Stimulated activated CD4-positive, alpha-beta T cell treated with anti-CD3 and anti-CD28 coated beads, Interleukin-2, amount 100 ng/mL, for 4 hours (primary cell): ENCODE measurements around the gene TNIK.
"Not testable (repeated sequence)": the region's sequence is repeated elsewhere in the genome, so short reads cannot be mapped to it uniquely, and the experiment has no call there.

Source experiments
- DNase-seq: peaks from one replicate; pipeline ENCODE4 v3.0.0-alpha.2; 2020; ENCODE audit warnings: low read depth

Gene TNIK

DNA sequence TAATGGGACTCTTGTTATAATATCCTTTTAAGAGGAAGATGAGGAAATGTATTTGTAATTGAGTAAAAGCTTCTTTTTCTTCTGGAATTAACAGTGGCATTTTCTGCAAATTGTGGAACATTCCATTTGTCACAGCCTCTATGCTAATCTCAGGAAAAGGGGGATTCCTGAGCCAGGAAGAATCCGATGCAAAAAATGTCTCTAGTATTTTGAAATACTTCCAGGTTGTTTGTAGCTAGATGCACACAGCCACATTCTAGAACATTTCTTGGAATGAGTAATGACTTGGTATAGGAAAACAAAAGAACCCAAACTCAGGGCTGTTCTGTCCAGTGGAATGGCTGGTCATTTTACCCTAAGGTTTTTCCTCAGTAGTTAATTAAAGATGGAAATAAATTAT is 335.2 kb downstream of the TNIK start:
- no peak for DNase-seq

DNA sequence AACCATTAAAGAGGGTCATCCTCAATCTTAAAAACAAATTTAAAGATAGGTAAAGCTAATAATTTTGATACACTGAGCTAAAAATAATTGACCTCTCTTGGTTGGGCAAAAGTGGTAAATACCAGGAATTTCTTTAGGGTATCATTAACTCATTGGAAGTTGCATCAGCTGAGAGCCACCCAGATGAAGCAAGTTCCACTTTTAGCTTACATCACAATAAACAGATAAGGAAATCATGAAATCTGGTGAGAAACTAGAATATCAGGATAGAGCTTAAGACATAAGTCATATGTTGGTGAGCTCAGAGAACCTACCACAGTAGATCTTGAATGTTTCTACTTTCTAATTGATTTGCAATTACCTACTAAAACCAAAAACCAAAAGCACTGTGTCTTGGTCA is 336.3 kb downstream of the TNIK start:
- no peak for DNase-seq

DNA sequence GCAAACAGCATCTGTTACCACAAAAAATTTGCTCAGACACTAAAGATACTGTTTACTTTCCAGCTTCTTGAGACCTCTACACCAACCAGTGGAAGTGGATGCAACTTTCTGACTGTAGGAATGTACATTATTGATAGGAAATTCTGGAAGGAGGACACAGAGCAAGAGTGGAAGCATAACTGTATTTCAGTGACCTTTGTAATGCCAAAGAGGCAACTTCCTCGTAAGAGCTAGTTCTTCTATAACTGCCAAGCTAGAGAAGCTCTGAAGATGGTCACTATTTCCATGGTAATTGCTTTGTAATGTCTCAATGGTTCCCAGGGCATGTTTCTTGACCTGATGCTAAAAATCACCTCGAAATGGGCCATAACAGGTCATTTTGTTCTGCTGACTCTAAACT is 337.3 kb downstream of the TNIK start:
- no peak for DNase-seq

DNA sequence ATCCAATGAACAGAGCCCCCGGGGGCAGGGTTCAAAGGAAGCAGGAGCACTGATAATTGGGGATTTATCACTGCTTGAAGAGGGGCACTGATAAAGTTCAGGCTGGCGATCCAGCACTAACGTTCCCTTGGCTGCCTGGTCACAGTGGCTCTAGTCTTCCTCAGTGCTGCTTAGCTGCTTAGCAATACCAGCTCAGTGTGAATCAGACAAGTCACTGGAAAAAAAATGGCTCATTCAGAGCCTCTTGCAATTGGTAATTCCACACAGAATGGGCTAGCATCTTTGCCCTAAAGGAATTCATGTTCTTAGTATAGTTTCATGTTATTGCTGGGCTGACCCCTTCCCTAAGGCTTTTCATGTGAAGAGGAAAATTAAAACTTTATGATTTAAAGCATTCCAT is 338.0 kb downstream of the TNIK start:
- DNase-seq = no peak

DNA sequence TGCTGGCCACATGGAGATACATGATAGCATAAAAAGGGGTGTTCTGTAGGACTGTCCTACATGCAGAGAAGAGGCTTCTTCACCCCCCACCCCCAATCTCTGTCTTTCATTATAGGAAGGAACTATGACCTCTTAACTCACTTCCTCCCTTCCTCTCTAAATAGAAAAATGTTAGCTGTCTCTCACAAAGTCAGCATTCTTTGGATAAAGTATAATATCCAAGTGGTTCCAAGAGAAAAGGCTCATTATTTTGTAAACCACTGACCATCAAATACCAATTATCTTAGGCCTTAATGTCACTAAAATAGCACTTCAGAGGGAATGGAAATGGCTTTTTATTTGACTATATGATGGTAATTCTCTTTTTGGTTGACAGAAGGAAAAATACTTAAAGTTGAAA is 338.4 kb downstream of the TNIK start:
- DNase-seq = no peak

DNA sequence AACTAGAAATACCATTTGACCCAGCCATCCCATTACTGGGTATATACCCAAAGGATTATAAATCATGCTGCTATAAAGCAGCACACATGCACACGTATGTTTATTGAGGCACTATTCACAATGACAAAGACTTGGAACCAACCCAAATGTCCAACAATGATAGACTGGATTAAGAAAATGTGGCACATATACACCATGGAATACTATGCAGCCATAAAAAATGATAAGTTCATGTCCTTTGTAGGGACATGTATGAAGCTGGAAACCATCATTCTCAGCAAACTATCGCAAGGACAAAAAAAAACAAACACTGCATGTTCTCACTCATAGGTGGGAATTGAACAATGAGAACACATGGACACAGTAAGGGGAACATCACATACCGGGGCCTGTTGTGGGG is 340.8 kb downstream of the TNIK start:
- DNase-seq = not testable (repeated sequence)

DNA sequence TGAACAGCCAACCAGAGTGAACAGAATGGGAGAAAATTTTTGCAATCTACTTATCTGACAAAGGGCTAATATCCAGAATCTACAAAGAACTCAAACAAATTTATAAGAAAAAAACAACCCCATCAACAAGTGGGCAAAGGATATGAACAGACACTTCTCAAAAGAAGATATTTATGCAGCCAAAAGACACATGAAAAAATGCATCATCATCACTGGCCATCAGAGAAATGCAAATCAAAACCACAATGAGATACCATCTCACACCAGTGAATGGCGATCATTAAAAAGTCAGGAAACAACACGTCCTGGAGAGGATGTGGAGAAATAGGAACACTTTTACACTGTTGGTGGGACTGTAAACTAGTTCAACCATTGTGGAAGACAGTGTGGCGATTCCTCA is 341.2 kb downstream of the TNIK start:
- DNase-seq = not testable (repeated sequence)

DNA sequence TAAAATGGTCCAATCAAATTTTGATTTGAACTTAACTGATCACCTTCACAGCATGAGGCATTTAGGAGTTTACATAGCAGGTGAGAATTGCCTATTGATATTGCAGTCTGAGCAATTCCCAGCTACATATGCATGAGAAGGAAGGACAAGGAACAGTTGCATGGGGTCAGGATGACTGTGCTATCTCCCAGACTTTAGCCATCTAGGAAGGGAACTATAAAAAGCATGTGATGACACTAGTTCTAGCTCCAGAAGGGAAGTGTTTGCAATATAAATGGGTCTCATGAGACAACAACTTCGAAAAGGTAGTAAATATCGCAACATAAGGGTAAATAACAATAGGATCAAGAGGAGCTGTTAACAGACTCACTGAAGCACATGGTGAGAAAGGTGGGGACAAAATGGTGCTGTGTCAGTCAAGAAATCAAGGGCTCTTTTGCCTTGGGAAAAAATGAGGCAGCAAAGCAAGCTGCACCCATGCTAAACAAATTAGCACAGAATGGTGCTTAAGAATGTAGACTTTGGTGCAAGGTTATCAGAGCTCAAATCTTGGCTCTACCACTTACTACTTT is 343.3 kb downstream of the TNIK start:
- DNase-seq = no peak

DNA sequence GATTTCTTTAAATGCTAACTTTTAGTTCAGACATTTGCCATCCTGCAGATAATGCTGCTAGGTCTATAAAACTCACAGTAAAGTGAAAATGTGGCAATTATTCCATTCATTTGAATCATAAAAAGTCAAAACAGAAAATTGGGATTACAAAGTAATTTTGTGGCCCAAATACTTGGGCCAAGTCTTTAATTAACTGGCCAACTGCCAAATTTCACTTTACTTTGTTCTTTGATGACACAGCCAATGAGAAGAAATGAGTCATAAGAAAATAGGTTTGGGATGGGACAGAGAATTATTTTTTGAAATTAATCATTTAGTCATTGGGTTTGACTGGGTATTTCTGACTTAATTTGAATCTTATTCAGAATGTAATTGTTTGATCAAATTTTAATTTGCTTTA is 343.8 kb downstream of the TNIK start:
- DNase-seq = no peak

DNA sequence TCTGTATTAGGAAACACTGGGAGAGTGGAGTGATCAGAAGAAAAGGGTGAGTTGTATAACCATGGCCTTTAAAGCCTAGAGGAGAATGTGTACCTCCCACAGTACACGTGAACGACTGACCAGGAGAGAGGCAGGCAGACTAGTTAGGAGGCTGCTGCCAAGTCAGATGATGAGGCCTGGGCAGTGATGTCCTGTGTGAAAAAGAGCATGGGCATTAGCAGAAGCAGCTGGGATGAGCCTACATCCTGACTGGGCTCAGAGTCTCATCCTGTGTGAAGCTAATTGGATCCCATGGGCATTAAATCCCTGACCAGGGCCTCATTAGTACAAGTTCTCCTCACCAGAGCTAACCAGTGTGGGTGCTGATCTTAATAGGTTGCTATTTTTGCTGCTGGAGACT is 344.5 kb downstream of the TNIK start:
- no peak for DNase-seq

DNA sequence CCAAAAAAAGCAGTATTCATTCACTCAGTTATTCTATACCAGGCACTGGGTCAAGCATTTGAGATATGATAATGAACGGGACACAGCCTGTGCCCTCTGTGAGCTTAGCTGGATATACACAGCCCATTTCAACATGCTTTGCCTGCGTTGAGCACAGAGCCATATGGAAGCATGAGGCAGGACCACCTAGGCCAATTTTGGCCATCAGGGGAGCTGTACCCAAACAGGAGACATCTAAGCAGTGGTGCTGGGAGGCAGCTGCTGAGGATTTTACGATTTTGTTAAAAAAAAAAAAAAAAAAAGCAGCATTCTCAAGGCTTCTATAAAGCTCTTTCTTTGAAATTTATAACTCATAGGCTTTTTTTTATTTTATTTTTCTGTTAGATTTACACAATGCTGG is 346.5 kb downstream of the TNIK start:
- no peak for DNase-seq

DNA sequence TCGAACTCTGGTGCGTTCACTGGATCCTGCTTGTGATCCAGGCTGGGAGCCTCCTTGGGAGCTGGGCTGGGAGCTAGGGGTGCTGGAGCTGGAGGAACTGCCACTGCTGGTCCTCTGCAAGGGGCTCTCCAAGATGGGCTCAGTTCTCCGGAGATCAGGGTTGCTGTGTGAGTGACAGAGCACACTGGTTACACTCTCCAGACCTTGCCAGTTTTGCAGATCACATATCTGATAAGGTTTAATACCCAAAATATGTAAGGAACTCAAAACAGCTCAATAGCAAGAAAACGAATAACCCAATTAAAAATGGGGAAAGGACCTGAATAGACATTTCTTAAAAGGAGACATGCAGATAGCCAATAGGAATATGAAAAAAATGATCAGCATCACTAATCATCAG is 349.5 kb downstream of the TNIK start:
- no peak for DNase-seq

DNA sequence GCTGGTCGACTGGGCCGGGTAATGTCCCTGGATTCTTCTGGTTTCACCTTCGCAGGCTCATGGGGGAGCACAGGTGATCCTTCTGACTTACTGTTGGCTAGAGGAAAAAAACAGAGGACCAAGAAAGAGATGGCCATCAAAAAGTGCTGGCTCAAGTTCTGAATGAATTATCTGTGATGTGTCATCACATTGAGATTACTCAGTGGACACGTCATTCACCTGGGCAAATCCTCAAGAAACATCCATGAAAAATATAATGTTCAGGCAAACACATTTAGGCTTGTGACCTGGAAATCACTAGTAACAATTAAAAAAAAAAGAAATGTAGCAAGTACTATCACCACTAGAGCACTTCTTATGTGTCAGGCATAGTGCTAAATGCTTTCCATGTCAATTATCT is 352.1 kb downstream of the TNIK start:
- no peak for DNase-seq

DNA sequence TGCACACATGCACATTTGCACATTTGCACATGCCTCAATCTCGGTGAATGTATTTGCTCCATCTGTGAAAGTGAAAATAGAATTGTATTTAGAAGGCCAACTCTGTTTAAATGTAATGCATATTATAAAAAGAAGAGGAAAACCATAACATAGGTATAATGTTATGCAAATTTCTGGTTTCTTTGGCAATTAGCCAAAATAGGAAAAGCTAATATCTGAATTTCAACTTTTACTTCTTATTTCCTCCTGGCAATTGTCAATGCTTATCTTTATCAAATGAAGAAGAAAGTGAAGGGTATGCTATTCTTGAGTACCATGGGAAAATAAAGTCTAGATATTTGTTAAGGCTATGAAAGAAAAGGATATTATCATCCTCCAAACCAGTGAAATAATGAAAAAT is 357.0 kb downstream of the TNIK start:
- no peak for DNase-seq

DNA sequence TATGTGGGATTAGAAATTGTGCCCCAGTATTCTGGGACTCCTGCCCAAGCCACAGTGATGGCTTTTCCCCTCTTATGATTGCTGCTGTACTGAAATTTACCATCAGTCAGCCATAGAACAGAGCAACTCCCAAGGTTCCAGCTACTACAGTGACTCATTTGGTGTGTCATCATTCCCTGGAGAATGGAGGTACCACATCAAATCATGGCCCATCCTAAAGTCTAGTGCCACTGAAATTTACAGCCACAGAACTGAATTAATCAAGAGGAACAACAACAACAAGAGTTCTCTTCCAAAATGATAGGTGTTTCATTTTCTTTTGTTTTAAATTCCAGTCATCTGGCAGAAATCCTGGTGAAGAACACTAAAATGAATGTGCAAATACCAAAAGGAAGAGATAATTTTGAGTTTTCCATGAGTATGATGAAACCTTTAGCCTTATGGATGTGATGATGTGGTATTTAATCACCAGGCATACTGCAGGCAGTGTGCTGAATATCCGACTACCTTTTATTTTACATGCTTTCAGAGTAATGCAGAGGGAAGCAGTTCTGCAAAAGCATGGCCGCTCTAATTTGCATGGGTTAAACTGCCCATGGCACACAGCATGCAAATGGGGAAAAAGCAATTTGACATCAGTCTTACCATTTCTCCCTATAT is 358.1 kb downstream of the TNIK start:
- no peak for DNase-seq

DNA sequence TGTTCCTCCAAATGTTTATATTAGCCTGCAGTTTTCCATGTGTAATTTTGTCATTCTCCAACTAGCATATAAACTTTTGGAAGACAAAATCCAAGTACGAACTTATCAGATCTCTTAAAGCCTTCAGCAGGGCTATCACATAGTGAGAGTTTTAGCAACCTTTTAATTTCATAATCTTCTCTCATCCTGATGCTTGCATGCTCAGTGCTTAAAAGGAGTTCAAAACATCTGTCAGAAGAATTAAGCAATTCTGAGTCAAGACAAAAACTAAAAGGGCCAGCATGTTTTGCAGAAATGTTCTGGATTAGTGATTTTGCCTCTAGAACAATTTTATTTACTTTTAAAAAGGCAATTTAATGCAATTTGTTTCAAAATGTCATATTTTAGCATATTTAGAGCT is 360.3 kb downstream of the TNIK start:
- no peak for DNase-seq

DNA sequence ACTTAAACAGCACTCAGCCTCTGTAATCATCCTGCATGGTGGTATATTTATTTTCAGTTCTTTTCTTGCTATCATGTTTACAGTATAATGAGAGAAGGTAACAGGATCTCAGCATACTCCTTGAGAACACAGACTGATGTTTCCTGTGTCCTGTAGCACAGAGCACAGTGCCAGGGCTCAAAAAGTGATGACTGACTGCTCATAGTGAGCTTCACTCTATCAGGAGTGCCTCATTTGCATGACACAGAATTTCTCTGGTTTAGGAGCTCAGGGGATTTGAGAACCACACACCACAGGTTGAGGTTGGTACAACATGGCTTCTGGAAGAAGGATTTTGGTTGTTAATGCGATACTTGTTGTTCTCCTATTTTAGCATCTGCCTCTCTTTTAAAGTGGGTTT is 365.1 kb downstream of the TNIK start:
- no peak for DNase-seq

DNA sequence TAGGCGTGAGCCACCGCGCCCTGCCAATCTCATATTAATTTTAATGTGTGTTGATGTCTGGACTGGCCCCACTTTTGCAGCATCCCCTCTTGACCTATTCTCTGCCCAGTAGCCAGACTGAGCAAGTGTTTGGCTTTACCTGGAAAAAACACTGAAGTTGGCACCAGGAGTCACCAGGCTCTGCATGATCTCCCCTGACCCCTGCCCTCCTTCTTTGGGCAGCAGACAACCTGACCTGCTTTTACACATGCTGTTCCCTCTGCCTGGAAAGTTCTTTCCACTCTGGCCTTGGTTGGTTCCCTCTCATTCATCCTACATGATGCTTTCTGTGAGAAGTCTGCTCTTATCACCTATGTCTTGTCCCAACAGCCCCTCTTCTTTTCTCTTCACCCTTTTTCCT is 365.8 kb downstream of the TNIK start:
- no peak for DNase-seq

DNA sequence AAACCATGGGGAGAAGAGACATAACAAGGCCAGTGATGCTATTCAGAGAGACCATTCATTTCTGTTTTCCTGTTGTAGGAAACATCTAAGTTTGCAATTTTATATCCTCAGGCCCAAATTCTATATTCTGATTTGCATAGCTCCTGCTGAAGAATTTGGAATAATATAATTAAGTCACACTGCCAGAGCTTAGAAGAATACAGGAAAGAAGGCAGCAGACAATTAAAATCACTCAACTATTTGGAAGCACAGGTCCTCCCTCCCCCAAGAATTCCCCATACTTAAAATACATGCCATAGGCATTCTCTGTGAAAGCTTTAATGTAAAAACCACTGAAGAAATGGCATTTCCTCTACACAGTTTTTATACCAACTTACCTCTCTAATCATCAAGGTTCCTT is 366.7 kb downstream of the TNIK start:
- DNase-seq = no peak

DNA sequence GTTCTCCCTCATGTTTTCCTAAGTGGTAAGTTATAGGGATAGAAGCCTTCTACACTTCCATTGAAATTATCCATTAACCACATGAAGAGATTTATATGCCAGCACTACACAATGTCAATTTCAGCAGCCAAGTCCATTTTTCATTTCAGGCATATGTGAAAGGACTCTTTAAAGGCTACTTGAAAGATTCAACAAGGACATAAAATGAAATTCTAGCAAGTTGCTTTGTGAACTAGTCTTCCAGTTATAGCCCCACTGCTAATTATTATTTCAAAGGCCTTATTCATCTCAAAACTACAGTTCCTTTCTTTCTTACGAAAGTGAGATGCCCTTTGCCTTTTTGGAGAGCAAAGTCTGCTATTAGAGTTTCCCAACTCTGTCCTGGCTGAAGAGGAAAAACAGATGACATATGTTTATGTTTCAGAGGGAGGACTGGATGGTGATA is 367.7 kb downstream of the TNIK start:
- DNase-seq = no peak

DNA sequence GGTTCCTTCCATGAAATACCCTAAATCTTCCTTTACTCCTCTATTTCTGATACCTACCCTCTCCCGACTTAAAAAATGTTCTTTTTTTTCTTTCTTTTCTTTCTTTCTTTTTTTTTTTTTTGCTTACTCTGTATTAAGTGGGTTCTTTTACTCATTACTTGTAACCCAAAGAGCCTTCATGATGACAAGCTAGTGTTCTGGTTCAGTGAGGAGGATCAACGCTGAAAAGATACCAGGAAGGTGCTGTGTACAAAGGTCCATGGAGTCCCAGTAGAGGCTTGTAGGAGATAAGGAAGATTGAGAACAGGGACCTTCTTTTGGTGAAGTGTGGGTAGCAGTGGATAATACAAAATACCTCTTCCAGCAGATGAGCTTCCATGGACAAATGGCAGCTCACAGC is 369.9 kb downstream of the TNIK start:
- DNase-seq = no peak

DNA sequence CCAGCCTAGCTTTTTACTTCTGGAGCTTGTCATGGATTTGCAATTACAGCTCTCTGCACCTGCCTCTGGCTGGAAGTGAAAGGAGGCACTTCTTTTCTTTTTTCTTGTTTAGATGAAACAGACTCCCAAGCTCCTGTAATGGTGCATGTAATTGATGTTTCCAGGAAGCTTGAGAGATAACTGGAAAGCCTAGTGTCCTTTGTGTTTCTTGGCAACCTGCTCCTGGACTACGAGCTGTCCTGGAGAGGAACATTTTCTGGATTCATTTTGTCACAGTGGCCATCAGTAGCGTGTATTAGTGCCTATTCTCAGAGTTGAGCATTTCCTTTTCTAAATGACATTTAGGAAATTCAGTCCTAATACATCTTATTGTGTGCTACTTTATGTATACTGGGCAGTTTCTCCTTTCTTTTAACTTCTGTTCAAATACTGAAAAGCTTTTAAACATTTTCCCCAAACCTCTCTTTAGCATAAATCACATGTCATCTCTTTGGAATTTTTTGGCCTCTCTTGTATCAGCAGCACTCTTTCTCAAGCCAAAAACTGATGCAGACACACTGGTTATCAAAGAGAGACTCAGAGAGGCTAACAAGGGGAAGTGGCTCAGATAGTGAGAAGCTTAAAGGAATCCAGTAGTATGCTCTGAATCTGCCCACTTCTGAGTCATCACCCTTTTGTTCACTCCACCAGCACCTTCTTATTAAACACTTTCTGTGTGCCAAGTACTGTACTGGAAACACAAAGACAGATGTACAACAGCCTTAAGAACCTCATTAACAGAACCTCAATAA is 371.0 kb downstream of the TNIK start:
- no peak for DNase-seq

DNA sequence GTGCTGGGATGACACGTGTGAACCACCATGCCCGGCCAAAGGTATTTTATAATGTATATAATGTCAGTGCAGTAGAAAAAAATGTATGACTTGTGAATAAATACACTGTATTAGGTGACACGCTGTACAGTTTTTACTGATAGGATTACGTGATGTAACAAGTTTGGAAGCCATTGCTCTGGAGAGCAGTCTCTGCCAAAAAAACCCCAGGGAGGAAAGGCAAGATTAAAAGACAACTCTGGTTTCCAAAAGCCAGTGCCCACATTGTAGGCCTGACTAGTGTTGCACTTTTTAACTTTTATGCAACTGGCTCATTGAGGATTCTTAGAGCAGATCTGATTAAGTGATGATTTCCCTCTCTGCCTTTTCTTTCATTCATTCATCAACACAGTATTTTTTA is 371.7 kb downstream of the TNIK start:
- no peak for DNase-seq

DNA sequence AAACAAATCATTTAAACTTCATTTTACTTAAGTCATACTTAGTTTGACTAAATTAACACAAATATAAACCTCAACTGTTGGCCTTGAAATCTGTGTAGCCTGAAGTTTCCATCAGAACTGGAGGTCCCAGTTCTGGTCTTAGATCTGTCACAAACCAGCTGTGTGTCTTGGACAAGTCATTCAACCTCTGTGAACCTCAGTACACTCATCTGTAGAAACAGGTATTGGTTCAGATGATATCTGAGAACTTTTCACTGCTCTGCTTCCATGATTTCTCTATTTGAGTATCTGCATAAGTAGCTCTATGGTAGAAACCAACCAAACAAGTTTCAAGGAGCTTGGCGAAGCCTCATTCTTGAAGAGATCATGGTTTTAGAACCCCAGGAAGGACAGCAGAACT is 373.3 kb downstream of the TNIK start:
- no peak for DNase-seq
